ENCODE measurements around the gene CPVL. TPM values are rescaled to one million over a fixed set of nuclear protein-coding genes. Genes with fewer than 3 reads are reported as not detected.

CPVL gene
- total and polyA plus RNA-seq, 11 donors: 68.8 to 247 (median 134) TPM

DNA sequence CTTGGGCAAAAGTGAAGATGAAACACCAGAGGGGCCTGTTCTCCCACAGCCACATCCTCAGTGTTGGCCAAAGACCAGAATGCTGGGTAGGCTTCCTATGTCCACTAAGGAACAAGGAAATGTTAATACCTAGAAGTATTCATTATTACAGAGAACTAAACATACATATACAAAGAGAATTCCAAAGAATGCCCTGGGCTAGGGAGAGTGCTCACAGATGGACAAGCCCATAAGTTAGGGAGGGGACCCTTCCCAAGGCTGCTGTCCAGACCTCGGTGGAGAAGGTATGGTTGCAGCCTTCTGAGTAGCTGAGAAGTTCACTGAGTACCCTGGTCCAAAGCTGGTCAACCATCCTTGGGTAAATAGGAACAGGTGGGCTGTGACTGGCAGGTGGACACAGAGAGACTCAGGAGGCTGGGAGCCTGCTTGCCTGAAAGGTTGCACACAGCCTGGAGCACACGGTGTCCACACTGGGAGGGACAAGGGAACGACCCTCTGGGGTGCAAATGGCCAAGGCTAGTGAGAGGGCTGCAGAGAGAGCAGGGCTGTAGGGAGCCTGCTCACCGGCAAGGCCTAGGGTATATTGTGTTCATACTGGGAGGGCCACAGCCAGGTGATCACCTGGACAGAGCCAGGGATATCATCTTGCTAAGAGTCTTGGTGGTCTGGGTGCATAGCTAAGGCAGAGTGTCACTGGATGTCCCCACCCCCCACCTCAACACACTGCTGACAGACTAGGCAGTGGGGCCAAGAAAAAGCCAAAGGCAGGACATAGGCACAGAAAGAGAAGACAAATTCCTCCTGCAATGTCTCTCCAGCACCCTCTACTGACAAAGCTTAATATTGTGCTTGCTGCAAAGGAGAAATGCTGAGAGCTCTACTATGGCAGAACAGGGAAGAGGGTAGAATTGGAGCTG, 40.3 kb downstream of the CPVL start:
- intact Hi-C loops (cut with DNase I): loop anchor here (1.0 to 10.0 kb wide), 9 partner anchors 81 to 303 kb away; partner anchors contain the start of gene TRIL (in 5 of the 10)
- no peak overlapping the region for H3K27ac ChIP-seq
- peaks cover 0 to 30% (median 5%) of the 10 kb centered on the region in 12 donors for H3K4me1 ChIP-seq
- ATAC-seq: peak; percentile 70 to 81 (median 80)
- no peaks in the 10 kb centered on the region for H3K9me3 ChIP-seq
- WGBS, 4 donors: 58 to 69% (median 67%) methylated on average over 3 to 4 of the region's 4 CpGs
- TF ChIP-seq POLR2A (IDR thresholded peaks at IDR 0.05): no peak
- TF ChIP-seq, protein P1, sequence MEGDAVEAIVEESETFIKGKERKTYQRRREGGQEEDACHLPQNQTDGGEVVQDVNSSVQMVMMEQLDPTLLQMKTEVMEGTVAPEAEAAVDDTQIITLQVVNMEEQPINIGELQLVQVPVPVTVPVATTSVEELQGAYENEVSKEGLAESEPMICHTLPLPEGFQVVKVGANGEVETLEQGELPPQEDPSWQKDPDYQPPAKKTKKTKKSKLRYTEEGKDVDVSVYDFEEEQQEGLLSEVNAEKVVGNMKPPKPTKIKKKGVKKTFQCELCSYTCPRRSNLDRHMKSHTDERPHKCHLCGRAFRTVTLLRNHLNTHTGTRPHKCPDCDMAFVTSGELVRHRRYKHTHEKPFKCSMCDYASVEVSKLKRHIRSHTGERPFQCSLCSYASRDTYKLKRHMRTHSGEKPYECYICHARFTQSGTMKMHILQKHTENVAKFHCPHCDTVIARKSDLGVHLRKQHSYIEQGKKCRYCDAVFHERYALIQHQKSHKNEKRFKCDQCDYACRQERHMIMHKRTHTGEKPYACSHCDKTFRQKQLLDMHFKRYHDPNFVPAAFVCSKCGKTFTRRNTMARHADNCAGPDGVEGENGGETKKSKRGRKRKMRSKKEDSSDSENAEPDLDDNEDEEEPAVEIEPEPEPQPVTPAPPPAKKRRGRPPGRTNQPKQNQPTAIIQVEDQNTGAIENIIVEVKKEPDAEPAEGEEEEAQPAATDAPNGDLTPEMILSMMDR (IDR thresholded peaks at IDR 0.05): peak; percentile 68 to 91 (median 85)
- H3K4me3 ChIP-seq: no peak overlapping the region
- peaks cover 0 to 6% (median 0%) of the 10 kb centered on the region in 9 donors for H3K36me3 ChIP-seq
- H3K27me3 ChIP-seq: no peaks in the 10 kb centered on the region
- peak in 2 of 5 donors; percentile 53 for DNase-seq

DNA sequence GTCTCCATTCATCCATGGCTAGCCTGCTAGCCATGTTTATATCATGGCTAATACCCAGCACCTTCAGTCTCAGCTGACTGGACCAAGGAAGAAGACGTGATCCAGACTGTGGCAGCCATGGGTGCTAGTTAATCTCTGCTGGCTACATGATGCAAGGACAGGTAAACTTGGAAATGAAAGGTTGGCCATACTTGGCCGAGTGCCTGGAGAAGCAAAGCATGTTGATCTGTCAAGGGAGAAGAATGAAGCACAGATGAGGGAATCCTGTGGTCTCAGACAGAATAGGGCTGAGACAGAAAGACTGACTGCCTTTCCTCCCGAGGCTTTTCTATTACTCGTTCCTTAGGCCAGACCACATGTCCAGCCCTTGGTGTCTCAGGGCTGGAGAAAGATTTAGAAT, 41.1 kb downstream of the CPVL start:
- Histone ChIP-seq H3K4me1 (peaks cover 0 to 27% (median 10%) of the 10 kb centered on the region in 12 donors), H3K27me3 (no peaks in the 10 kb centered on the region), H3K27ac (no peak overlapping the region), H3K9me3 (no peaks in the 10 kb centered on the region), H3K36me3 (no peaks in the 10 kb centered on the region), H3K4me3 (no peak overlapping the region)
- ATAC-seq (no peak), DNase-seq (no peak)
- WGBS, 4 donors: 77 to 83% (median 79%) methylated on average over 4 of the region's 4 CpGs
- intact Hi-C loops (cut with DNase I): loop anchor here in 9 of 10 donors (1.0 to 10.0 kb wide), 5 partner anchors 82 to 302 kb away; partner anchors contain the start of gene TRIL (in 5 of the 9)
- TF ChIP-seq, protein P1 (IDR thresholded peaks at IDR 0.05): no peak
- no peak for TF ChIP-seq POLR2A (IDR thresholded peaks at IDR 0.05)

DNA sequence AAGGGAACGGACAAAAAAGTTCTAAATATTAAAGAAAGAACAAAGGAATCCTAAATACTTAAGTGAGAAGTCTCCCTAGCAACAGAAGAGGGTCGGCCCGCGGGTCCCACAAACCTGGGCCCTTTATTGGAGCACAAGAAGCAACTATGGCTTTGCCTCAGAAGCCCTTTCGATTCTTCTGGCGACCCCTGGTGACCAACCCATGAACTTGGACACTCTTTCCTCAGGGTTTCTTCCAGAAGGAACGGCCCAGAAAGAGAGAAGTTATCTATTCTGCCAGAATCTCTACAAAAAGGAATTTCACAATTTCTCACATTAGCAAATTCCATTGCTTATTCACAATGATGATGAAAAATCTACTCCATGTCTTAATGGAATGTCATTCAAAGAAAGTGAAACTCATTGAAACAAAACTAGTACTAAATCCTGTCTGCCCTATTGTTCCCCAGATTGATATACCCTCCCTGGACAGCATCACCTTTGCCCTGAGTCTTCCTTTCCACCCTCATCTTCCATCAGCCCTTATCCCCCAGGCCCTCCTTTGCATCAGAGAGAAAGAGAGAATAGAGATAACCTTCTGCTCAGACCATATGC, 43.7 kb downstream of the CPVL start:
- ATAC-seq: peak in 3 of 4 donors; percentile 42 to 66 (median 55)
- no peak overlapping the region for H3K27ac ChIP-seq
- H3K4me1 ChIP-seq: peaks cover 0 to 33% (median 12%) of the 10 kb centered on the region in 12 donors
- H3K36me3 ChIP-seq: no peaks in the 10 kb centered on the region
- no peaks in the 10 kb centered on the region for H3K27me3 ChIP-seq
- peak; percentile 51 to 72 (median 72) for DNase-seq
- no peak overlapping the region for H3K4me3 ChIP-seq
- WGBS, 4 donors: 17 to 19% (median 19%) methylated on average over 7 of the region's 7 CpGs
- no peaks in the 10 kb centered on the region for H3K9me3 ChIP-seq
- intact Hi-C loops (cut with DNase I): loop anchor here in 8 of 10 donors (1.0 to 10.0 kb wide), 6 partner anchors 145 to 180 kb away; partner anchors contain the start of gene TRIL (in 5 of the 8)
- TF ChIP-seq, protein P1 (IDR thresholded peaks at IDR 0.05): peak; percentile 55 to 83 (median 70)
- no peak for TF ChIP-seq POLR2A (IDR thresholded peaks at IDR 0.05)

DNA sequence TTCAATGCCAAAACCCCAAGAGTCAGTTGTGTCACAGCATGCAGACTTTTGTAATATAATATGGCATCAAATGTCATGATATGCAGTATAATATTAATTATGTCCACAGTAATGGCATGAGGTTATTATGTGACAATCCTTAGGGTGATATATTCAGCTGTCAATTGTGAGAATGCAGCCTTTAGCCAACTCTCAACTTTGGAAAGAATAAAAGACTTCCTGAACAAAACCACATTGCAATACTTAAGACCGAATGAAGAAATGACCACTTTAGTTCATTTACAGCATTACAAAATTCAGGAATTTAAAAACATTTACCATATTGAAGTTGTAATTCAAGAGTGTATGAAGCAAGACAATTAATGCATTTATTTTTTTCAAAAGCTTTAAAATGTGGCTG, 45.4 kb downstream of the CPVL start:
- TF ChIP-seq, protein P1 (IDR thresholded peaks at IDR 0.05): no peak
- no peak for TF ChIP-seq POLR2A (IDR thresholded peaks at IDR 0.05)
- ATAC-seq (no peak), DNase-seq (no peak)
- Histone ChIP-seq H3K36me3 (no peaks in the 10 kb centered on the region), H3K9me3 (no peaks in the 10 kb centered on the region), H3K4me1 (peaks cover 0 to 27% (median 12%) of the 10 kb centered on the region in 12 donors), H3K27ac (peak overlapping the region in 3 of 12 donors; percentile 6 to 32 (median 27)), H3K4me3 (no peak overlapping the region), H3K27me3 (no peaks in the 10 kb centered on the region)
- intact Hi-C loops (cut with DNase I): loop anchor here in 5 of 10 donors (10.0 kb wide), 1 partner anchor 146 kb away; the partner anchor contains the start of gene TRIL (in 5 of the 5)
- 57 to 69% (median 66%) methylated on average over 1 of the region's 1 CpG for WGBS, 4 donors

Measured in heart left ventricle (tissue), 16 donors.